OCI-LY1 (cell line): ENCODE data around the gene IPO4.

ENCODE experiments used
- EZH2 ChIP-seq: fragments of 200-600 bp; sonication (generic), shearing (Covaris generic); IDR thresholded peaks from 2 replicates; pipeline ENCODE4 v1.8.0; 2017; ENCODE audit warnings: borderline replicate concordance, mixed run types, mild to moderate bottlenecking, antibody characterized with exemption, low read length, moderate library complexity, mixed read lengths
- TF ChIP-seq, protein P1 (sequence below): fragments of 200-600 bp; sonication (generic), shearing (Covaris generic); IDR thresholded peaks from 2 replicates; pipeline ENCODE4 v1.5.1; 2017; ENCODE audit warnings: mild to moderate bottlenecking, antibody characterized with exemption, low read length, moderate library complexity, mixed read lengths

- no peak for TF ChIP-seq EZH2
- TF ChIP-seq, protein P1, sequence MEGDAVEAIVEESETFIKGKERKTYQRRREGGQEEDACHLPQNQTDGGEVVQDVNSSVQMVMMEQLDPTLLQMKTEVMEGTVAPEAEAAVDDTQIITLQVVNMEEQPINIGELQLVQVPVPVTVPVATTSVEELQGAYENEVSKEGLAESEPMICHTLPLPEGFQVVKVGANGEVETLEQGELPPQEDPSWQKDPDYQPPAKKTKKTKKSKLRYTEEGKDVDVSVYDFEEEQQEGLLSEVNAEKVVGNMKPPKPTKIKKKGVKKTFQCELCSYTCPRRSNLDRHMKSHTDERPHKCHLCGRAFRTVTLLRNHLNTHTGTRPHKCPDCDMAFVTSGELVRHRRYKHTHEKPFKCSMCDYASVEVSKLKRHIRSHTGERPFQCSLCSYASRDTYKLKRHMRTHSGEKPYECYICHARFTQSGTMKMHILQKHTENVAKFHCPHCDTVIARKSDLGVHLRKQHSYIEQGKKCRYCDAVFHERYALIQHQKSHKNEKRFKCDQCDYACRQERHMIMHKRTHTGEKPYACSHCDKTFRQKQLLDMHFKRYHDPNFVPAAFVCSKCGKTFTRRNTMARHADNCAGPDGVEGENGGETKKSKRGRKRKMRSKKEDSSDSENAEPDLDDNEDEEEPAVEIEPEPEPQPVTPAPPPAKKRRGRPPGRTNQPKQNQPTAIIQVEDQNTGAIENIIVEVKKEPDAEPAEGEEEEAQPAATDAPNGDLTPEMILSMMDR: no peak
These were observed 10.7 kb downstream of the IPO4 start for GRCh38 chr14:24177891-24178290.
